Stimulated activated CD4-positive, alpha-beta T cell treated with anti-CD3 and anti-CD28 coated beads, Interleukin-1b, Interleukin-23, amount 100 ng/mL, for 1 hour (primary cell): Measurements from ENCODE around the gene EIF2D.
A peak's percentile ranks its signal among the peaks of the same experiment; 100 is the strongest.
"Not testable (repeated sequence)": the region's sequence is repeated elsewhere in the genome, so short reads cannot be mapped to it uniquely, and the experiment has no call there.

Experiments used
- DNase-seq, 2 donors: peaks; one replicate each; pipeline ENCODE4 v3.0.0-alpha.2; 2020; ENCODE audit warnings: low read depth in 2 of 2

Gene EIF2D

DNA sequence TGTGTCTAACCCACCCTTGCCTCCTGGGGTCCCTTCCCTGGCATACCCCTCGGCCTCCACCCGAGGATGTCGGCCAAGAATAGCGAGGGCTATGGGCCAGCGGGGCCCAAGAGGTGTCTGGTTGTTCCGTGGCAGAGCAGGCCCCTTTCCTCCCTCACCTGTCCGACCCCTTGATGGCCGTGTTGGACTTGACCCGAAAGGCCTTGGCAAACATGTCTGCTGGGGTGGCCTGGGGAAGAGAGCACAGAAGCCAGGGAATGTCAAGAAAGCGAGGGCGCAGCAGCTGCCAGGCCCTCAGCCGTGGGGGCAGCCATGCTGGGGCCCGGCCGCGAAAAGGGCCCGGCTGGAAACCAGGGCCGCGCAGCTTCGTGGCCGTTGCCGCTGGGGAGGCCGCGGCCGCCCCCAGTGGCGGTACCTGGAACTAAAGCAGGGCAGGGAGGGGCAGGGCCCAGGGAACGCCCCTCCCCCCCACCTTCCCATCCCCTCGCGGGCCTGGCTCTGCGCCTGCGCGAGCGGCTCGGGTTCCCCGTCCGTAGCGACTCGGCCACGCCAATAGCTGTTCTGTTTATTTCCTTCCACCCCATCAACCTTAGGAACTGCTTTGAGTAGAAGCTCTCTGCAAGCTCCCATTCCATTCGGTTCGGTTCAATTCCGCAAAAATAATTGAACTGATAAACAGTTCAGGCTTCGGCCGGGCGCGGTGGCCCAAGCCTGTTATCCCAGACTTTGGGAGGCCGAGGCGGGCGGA lies at the start of gene EIF2D:
TSS of gene EIF2D (minus strand) at position 337 of the 748 bp plus-strand sequence. CDS start at position 214, 123 bp downstream.
- peak; percentile 87 to 93 for DNase-seq

DNA sequence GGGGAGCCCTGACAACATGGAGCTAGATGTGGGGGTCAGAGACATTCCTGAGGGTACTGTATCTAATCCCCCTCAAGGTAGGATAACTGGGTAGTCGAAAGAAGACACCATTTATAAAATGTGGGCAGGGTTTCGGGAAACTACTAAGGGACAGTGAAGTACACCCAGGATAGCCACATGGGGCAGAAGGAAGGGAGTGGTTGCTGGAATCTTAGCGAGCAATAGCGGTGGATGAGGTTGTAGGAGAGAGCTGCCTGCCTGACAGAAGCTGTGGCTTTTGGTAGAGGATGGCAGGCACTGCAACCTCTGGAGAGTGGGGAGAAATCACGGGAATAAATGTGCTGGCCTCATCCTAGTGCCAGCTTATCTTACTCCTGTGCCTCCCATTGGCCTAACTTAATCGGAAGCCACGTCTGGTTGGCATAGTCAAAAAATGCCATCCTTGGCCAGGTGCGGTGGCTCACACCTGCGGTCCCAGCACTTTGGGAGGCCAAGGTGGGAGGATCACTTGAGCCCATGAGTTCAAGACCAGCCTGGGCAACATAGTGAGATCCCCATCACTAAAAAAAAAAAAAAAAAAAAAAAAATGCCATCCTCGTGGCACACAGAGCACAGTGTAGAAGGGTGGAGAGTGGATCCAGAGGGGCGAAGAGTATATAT lies 49.0 kb upstream of the EIF2D start:
- no peak for DNase-seq

DNA sequence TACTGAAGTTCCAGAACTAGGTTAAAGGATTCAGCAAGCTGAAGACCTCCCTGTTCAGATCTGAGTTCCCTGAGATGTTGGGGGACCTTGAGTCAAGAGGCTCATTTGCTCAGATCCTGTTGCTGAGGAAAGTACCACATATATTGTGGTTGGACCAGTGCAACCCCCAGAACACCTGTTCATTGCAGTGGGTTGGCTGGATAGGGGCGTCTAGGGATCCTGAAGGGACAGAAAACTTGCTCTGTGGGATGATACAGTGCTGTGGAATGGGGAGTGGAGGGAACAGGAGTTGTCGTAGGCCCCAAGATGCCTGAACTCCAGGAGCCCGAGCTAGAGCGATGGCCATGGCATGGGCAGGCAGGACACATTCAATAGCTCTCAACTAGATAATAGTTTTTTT lies 47.9 kb upstream of the EIF2D start:
- no peak for DNase-seq

DNA sequence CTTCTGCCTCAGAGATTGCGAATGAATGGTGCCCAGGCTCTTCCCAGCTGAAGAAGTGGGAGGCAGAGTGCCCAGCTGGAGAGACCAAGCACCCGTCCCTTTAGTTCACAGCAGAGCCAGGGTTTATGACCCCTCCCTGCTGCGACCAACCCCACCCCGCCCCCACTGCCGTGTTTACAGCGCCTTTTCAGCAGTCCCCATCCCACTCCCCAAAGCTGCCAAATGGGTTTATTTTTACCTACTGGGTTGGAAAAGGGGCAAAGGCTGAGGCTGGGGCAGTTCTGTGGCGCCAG lies 46.7 kb upstream of the EIF2D start:
- DNase-seq: no peak

DNA sequence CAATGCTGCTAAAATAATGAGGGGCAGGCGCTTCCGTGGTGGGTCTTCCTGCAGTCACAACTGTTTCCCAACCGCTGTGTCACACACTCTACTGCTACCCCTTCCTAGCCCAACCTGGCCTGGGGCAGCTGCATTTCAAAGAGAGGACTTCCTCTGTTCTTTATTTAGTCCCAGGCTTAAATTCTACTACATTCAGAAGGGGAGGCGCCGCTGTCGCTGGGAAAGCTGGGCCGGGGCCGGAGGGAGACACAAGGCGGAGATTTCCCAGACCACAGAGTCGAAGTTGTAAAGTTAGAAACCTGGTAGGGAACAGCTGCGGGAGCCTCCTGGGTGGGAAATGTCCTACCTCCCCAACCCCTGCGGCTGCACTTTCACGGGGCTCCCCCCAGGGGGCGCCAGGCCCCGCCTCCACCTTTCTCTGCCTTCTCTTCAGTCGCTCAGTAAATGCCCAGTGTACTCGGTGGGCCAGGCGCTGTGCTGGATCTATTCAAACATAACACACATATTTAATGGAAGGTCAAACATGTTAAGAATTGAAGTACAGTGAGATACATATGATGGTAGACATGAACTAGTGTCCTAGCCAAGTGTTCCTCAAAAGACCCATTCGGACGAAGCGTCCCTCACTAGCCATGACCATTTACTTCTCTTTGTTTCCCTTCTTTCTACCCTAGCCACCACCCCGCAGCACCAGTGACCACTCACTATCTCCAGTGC lies 46.2 kb upstream of the EIF2D start:
- peak in 1 of 2 donors; percentile 27 for DNase-seq

- no peak for DNase-seq
Measured at GRCh38 chr1:206657751-206658150, 45.5 kb upstream of the EIF2D start.

- DNase-seq: no peak
Measured at GRCh38 chr1:206656936-206657335, 44.7 kb upstream of the EIF2D start.

- no peak for DNase-seq
Measured at GRCh38 chr1:206655471-206655882, 43.2 kb upstream of the EIF2D start.

DNA sequence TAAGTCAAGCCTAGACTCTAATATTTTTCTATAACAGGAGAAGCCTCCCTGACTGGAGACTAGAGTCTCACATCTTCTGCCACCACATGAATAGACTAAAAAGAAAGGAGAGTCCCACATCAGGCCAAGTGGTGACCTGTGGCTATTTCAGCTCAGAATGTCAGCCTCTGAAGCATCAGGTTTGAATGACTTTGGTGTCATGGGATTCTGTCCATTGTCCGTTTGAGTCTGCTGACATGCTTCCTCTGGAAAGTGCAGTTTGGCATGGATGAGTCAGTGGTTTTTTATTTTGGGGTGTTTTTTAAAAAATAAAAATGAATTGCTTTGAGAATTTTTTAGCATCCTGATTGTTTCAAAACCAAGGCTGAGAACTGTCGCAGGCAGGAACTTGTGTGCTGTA lies 42.6 kb upstream of the EIF2D start:
- no peak for DNase-seq

DNA sequence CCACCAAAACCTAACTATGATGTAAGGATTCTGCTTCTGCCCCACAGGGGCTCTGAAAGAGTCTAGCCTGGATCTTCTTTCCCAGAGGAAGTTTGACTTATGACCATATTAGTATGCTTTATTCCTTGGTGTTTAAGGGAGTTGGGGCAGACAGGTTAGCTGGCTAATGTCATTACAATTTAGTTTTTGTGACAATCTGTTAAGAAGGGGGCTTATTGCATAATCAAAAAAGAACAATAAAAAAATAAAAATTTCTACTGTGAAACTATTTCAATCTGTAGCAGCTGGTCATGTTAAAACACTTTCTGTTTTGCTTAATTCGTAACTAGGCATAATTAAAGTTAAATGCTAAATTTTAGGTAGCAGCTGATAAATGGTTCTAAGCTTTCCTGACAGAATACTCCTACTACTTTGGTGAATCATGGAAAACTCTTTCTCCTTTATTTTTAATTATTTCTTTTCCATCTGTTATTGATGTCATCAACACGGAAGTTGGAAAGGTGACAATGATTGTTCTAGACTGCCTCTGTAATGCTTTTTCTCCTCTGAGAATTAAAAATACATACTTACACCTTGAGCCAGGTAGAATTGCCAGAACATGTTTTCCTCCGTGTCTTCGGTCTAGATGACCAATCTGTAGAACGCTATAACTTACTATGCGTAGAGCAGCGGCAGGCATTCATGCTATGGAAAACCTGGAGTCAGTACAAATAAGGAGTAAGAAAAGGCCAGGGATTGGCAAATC lies 41.6 kb upstream of the EIF2D start:
- no peak for DNase-seq

GRCh38 chr1:206651958-206652890 lies 40.0 kb upstream of the EIF2D start:
- DNase-seq: no peak

- no peak for DNase-seq
Measured at GRCh38 chr1:206651014-206651413, 38.7 kb upstream of the EIF2D start.

GRCh38 chr1:206649261-206649921 lies 37.1 kb upstream of the EIF2D start:
- no peak for DNase-seq

- DNase-seq: no peak
Measured at GRCh38 chr1:206647224-206647623, 35.0 kb upstream of the EIF2D start.

- no peak for DNase-seq
Measured at GRCh38 chr1:206646504-206646903, 34.2 kb upstream of the EIF2D start.

- no peak for DNase-seq
Measured at GRCh38 chr1:206643118-206643698, 30.9 kb upstream of the EIF2D start.

- not testable (repeated sequence) for DNase-seq
Measured at GRCh38 chr1:206642074-206642473, 29.8 kb upstream of the EIF2D start.

GRCh38 chr1:206637605-206638004 lies 25.3 kb upstream of the EIF2D start:
- no peak for DNase-seq

DNA sequence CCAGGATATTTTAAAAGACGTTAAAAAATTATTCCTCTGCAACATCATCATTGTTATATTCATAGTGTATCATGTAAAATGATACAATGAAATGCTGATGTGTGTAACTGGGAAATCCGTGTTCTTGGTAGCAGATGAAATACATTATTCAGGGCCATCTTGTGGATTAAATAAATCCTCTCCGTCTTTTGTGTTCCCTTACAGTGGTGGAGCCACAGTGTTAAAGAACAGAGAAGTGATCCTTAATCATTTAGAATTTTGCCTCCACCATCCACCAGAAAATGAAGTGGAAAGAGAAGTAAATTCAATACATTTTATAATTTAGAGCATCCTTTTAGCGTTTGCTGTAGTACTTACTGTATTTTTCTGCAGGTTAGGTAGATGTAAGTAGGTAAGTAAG lies 24.4 kb upstream of the EIF2D start:
- DNase-seq: no peak

DNA sequence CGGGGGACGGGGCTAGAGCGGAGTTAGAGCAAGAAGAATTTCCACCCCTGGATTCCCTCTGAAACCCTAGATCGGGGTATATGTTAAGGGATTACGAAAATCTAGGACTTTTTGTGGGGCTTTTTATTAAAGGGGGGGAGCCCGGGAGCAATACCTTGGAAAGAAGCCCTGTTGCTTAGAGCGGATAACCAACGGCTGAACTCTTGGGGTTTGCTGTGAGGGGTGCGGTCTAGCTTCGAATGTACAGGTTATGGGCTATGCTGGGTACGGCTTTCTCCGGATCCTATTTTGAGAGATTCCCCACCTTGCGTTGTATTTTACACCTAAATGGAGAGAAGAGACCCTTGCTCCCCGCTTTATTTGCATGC lies 23.7 kb upstream of the EIF2D start:
- DNase-seq: no peak
